HEK293 (cell line): Measurements from ENCODE around the gene KRT24.
A peak's percentile ranks its signal among the peaks of the same experiment; 100 is the strongest.

ENCODE experiments used
- CTCF ChIA-PET: fragments of 350-600 bp; formaldehyde crosslinking; extraction: SDS; loops from one replicate; lab custom pipeline; 2021; ENCODE audit warnings: antibody characterized with exemption; lab: Yijun Ruan, JAX
- POLR2A ChIA-PET: fragments of 300-600 bp; formaldehyde crosslinking; extraction: SDS; loops from one replicate; lab custom pipeline; 2020; ENCODE audit warnings: antibody characterized with exemption, inconsistent platforms; lab: Yijun Ruan, JAX
- H3K27ac ChIP-seq: fragments of 200-500 bp; sonication (Bioruptor generic); 2 replicates; pipeline ENCODE4 v1.5.1; 2014; ENCODE audit warnings: low read depth, low read length, control low read depth, inconsistent platforms; ENCODE audit errors: extremely low read depth
- H3K36me3 ChIP-seq, 2 experiments: fragments of 200-500 bp in 1 of 2; sonication (Bioruptor generic) in 1 of 2; 1 replicate in 1 of 2; 2 replicates in 1 of 2; pipeline ENCODE4 v1.5.1; 2014 to 2017; ENCODE audit warnings: inconsistent platforms in 2 of 2, low read length in 2 of 2; ENCODE audit not compliant: control insufficient read depth in 2 of 2, insufficient read depth in 1 of 2
- H3K4me1 ChIP-seq: fragments of 200-500 bp; sonication (Bioruptor generic); 2 replicates; pipeline ENCODE4 v1.5.1; 2014; ENCODE audit warnings: mild to moderate bottlenecking, low read length, inconsistent platforms; ENCODE audit not compliant: control insufficient read depth, insufficient read depth
- H3K4me3 ChIP-seq: 2 replicates; pipeline ENCODE4 v1.5.1; 2011; ENCODE audit warnings: low read depth, mild to moderate bottlenecking, control low read depth, low read length, moderate library complexity
- H3K9me3 ChIP-seq: fragments of 200-500 bp; sonication (Bioruptor generic); 2 replicates; pipeline ENCODE4 v1.5.1; 2014; ENCODE audit warnings: low read depth, low read length, inconsistent platforms; ENCODE audit not compliant: control insufficient read depth, insufficient read depth
- BCL11A ChIP-seq: fragments of 450-650 bp; formaldehyde crosslinking; IDR thresholded peaks from 2 replicates; pipeline ENCODE4 v1.5.1; 2016; ENCODE audit warnings: low read depth, missing biosample characterization, missing genetic modification characterization
- GLIS2 ChIP-seq: fragments of 450-650 bp; formaldehyde crosslinking; IDR thresholded peaks from 2 replicates; pipeline ENCODE4 v1.5.1; 2016; ENCODE audit warnings: missing biosample characterization, missing genetic modification characterization
- HOXD13 ChIP-seq: sonication (generic); formaldehyde crosslinking; IDR thresholded peaks from 2 replicates; pipeline ENCODE4 v1.8.0; 2022; ENCODE audit warnings: missing genetic modification reagents, borderline replicate concordance
- PRDM10 ChIP-seq: fragments of 450-650 bp; formaldehyde crosslinking; IDR thresholded peaks from 2 replicates; pipeline ENCODE4 v1.5.1; 2016; ENCODE audit warnings: missing biosample characterization, missing genetic modification characterization
- SETDB1 ChIP-seq: IDR thresholded peaks from one replicate; pipeline ENCODE4 v1.6.1; 2017; ENCODE audit warnings: mild to moderate bottlenecking, low read length, moderate library complexity, mixed read lengths; ENCODE audit not compliant: insufficient read length
- ZBTB17 ChIP-seq: fragments of 450-650 bp; formaldehyde crosslinking; IDR thresholded peaks from 2 replicates; pipeline ENCODE4 v1.5.1; 2016; ENCODE audit warnings: missing biosample characterization, missing genetic modification characterization
- ZBTB21 ChIP-seq: fragments of 450-650 bp; formaldehyde crosslinking; IDR thresholded peaks from 2 replicates; pipeline ENCODE4 v1.5.1; 2017; ENCODE audit warnings: missing biosample characterization, missing genetic modification characterization
- ZBTB6 ChIP-seq: fragments of 450-650 bp; formaldehyde crosslinking; IDR thresholded peaks from 2 replicates; pipeline ENCODE4 v1.5.1; 2017; ENCODE audit warnings: missing biosample characterization, missing genetic modification characterization
- ZBTB7A ChIP-seq: fragments of 450-650 bp; formaldehyde crosslinking; IDR thresholded peaks from 2 replicates; pipeline ENCODE4 v1.5.1; 2016; ENCODE audit warnings: low read depth, missing biosample characterization, missing genetic modification characterization
- ZFP69B ChIP-seq: fragments of 450-650 bp; formaldehyde crosslinking; IDR thresholded peaks from 2 replicates; pipeline ENCODE4 v1.5.1; 2016; ENCODE audit warnings: missing biosample characterization, missing genetic modification characterization
- ZNF146 ChIP-seq: fragments of 450-650 bp; formaldehyde crosslinking; IDR thresholded peaks from 2 replicates; pipeline ENCODE4 v1.5.1; 2016; ENCODE audit warnings: missing biosample characterization, missing genetic modification characterization
- ZNF169 ChIP-seq: fragments of 450-650 bp; formaldehyde crosslinking; IDR thresholded peaks from 2 replicates; pipeline ENCODE4 v1.5.1; 2016; ENCODE audit warnings: missing biosample characterization, missing genetic modification characterization
- ZNF335 ChIP-seq: fragments of 450-650 bp; formaldehyde crosslinking; conservative IDR thresholded peaks from 2 replicates; pipeline ENCODE4 v1.5.1; 2016; ENCODE audit warnings: missing biosample characterization, missing genetic modification characterization
- ZNF350 ChIP-seq: fragments of 450-650 bp; formaldehyde crosslinking; IDR thresholded peaks from 2 replicates; pipeline ENCODE4 v1.5.0; 2017; ENCODE audit warnings: missing biosample characterization, mild to moderate bottlenecking, missing genetic modification characterization
- ZNF354C ChIP-seq: fragments of 450-650 bp; formaldehyde crosslinking; IDR thresholded peaks from 2 replicates; pipeline ENCODE4 v1.5.1; 2016; ENCODE audit warnings: missing biosample characterization, missing genetic modification characterization, low read depth, borderline replicate concordance
- ZNF362 ChIP-seq: fragments of 450-650 bp; formaldehyde crosslinking; IDR thresholded peaks from 2 replicates; pipeline ENCODE4 v1.5.1; 2016; ENCODE audit warnings: missing biosample characterization, missing genetic modification characterization
- ZNF416 ChIP-seq: fragments of 450-650 bp; formaldehyde crosslinking; IDR thresholded peaks from 2 replicates; pipeline ENCODE4 v1.5.1; 2016; ENCODE audit warnings: missing biosample characterization, missing genetic modification characterization
- ZNF514 ChIP-seq: fragments of 450-650 bp; formaldehyde crosslinking; IDR thresholded peaks from 2 replicates; pipeline ENCODE4 v1.5.1; 2016; ENCODE audit warnings: missing biosample characterization, missing genetic modification characterization
- ZNF529 ChIP-seq: fragments of 450-650 bp; formaldehyde crosslinking; IDR thresholded peaks from 2 replicates; pipeline ENCODE4 v1.5.1; 2017; ENCODE audit warnings: missing genetic modification characterization, missing biosample characterization; ENCODE audit not compliant: insufficient replicate concordance
- ZNF558 ChIP-seq: fragments of 450-650 bp; formaldehyde crosslinking; IDR thresholded peaks from 2 replicates; pipeline ENCODE4 v1.5.1; 2016; ENCODE audit warnings: missing biosample characterization, missing genetic modification characterization
- ZNF600 ChIP-seq: fragments of 450-650 bp; formaldehyde crosslinking; IDR thresholded peaks from 2 replicates; pipeline ENCODE4 v1.5.1; 2016; ENCODE audit warnings: missing biosample characterization, missing genetic modification characterization
- ZNF623 ChIP-seq: fragments of 450-650 bp; formaldehyde crosslinking; IDR thresholded peaks from 2 replicates; pipeline ENCODE4 v1.5.1; 2016; ENCODE audit warnings: missing biosample characterization, missing genetic modification characterization
- ZNF654 ChIP-seq: fragments of 450-650 bp; formaldehyde crosslinking; IDR thresholded peaks from 2 replicates; pipeline ENCODE4 v1.5.1; 2016; ENCODE audit warnings: low read depth, missing biosample characterization, missing genetic modification characterization
- ZNF664 ChIP-seq: fragments of 450-650 bp; formaldehyde crosslinking; IDR thresholded peaks from 2 replicates; pipeline ENCODE4 v1.5.1; 2016; ENCODE audit warnings: missing biosample characterization, missing genetic modification characterization
- ZSCAN30 ChIP-seq: fragments of 450-650 bp; IDR thresholded peaks from 2 replicates; pipeline ENCODE4 v1.5.1; 2018; ENCODE audit warnings: missing biosample characterization, mild to moderate bottlenecking, missing genetic modification characterization, moderate library complexity

KRT24 gene

GRCh38 chr17:40664582-40665333 is 38.8 kb downstream of the KRT24 start, which contains the start of gene KRT222:
TSS of gene KRT222 (minus strand) at chr17:40665177. CDS start at chr17:40665099, 78 bp downstream.
- H3K9me3 ChIP-seq, result no peaks in the 10 kb centered on the region
- no peaks in the 10 kb centered on the region for H3K4me1 ChIP-seq
- CTCF ChIA-PET, result interaction anchor here (0.6 to 1.5 kb wide), 4 partner anchors 45 to 1001 kb away, joined by 3 to 7 read pairs (median 4); no protein-coding TSS in a partner anchor
- peaks cover 0 to under 1% of the 10 kb centered on the region in 2 experiments; a peak in 1 of 3 replicates for H3K36me3 ChIP-seq
- POLR2A ChIA-PET, result no interaction called here
- H3K27ac ChIP-seq, result no peak within 1 kb of the TSS
- TF ChIP-seq BCL11A (tag by site-specific recombination), result no peak
- peak; percentile 83 for TF ChIP-seq PRDM10
- no peak for TF ChIP-seq ZNF529 (tag by site-specific recombination)
- peak; percentile 90 for TF ChIP-seq ZBTB17 (tag by site-specific recombination)
- peak; percentile 33 for TF ChIP-seq ZNF335
- TF ChIP-seq ZNF350, result no peak
- no peak for TF ChIP-seq GLIS2 (tag by site-specific recombination)
- peak; percentile 74 for TF ChIP-seq ZNF600
- H3K4me3 ChIP-seq, result peak within 1 kb of the TSS; percentile 45

- ChIA-PET CTCF (interaction anchor here (0.7 to 0.8 kb wide), 4 partner anchors 9 to 48 kb away, joined by 3 read pairs; no protein-coding TSS in a partner anchor), POLR2A (interaction anchor here (1.4 kb wide), 1 partner anchor 16 kb away, joined by 5 read pairs; the partner anchor contains the start of gene SMARCE1)
- Histone ChIP-seq H3K36me3 (peaks cover 0 to 5% of the 10 kb centered on the region in 2 experiments; a peak in 1 of 3 replicates), H3K27ac (no peak overlapping the region), H3K9me3 (no peaks in the 10 kb centered on the region), H3K4me3 (no peak overlapping the region), H3K4me1 (no peaks in the 10 kb centered on the region)
- no peak for TF ChIP-seq ZNF623 (tag by site-specific recombination)
- TF ChIP-seq ZBTB6 (tag by site-specific recombination), result no peak
- TF ChIP-seq ZNF146 (tag by site-specific recombination), result no peak
- TF ChIP-seq ZNF664, result no peak
- TF ChIP-seq ZFP69B (tag by site-specific recombination), result no peak
- TF ChIP-seq HOXD13 (CRISPR knock-in tag), result no peak
- no peak for TF ChIP-seq ZSCAN30 (tag by site-specific recombination)
- TF ChIP-seq ZNF654 (tag by site-specific recombination), result no peak
- no peak for TF ChIP-seq ZBTB21
- TF ChIP-seq SETDB1, result no peak
- no peak for TF ChIP-seq ZNF362
- TF ChIP-seq ZNF558 (tag by site-specific recombination), result no peak
- no peak for TF ChIP-seq ZNF514 (tag by site-specific recombination)
- no peak for TF ChIP-seq ZNF169 (tag by site-specific recombination)
- TF ChIP-seq ZBTB7A (tag by site-specific recombination), result no peak
- no peak for TF ChIP-seq ZNF354C (tag by site-specific recombination)
- TF ChIP-seq ZNF416 (tag by site-specific recombination), result no peak
Observed at GRCh38 chr17:40663252-40663651, 40.3 kb downstream of the KRT24 start.
